WTC11 (cell line): ENCODE measurements around the gene MRPL24. TPM values are rescaled to one million over a fixed set of nuclear protein-coding genes. Genes with fewer than 3 reads are reported as not detected.

ENCODE experiments used
- ATAC-seq: fragments of 200-7000 bp; cut with Tn5 transposase; 2 replicates; pipeline ENCODE4 v1.10.0; 2021; ENCODE audit warnings: mild to moderate bottlenecking, moderate library complexity
- CTCF ChIA-PET: fragments of 300-600 bp; sonication (Branson Sonifier 250); formaldehyde crosslinking; loops from one replicate; lab custom pipeline; 2021; ENCODE audit warnings: antibody characterized with exemption; lab: Charles Lee
- POLR2A ChIA-PET: fragments of 350-600 bp; sonication (Branson Sonifier 250); formaldehyde crosslinking; loops from one replicate; lab custom pipeline; 2021; ENCODE audit warnings: antibody characterized with exemption; lab: Charles Lee
- DNase-seq: peaks from one replicate; pipeline ENCODE4 v3.0.0; 2021; ENCODE audit warnings: low spot score
- H3K27ac Mint-ChIP-seq: 2 replicates; pipeline ENCODE4 v1.8.0; 2021; ENCODE audit warnings: mixed read lengths
- H3K27me3 Mint-ChIP-seq: 2 replicates; pipeline ENCODE4 v1.8.0; 2021; ENCODE audit warnings: low read depth, mild to moderate bottlenecking, moderate library complexity, mixed read lengths
- H3K36me3 Mint-ChIP-seq: 2 replicates; pipeline ENCODE4 v1.8.0; 2021; ENCODE audit warnings: mixed read lengths
- H3K4me1 Mint-ChIP-seq: 2 replicates; pipeline ENCODE4 v1.8.0; 2022; ENCODE audit warnings: mixed read lengths
- H3K4me3 Mint-ChIP-seq: 2 replicates; pipeline ENCODE4 v1.8.0; 2021; ENCODE audit warnings: mild to moderate bottlenecking, moderate library complexity, mixed read lengths
- H3K9me3 Mint-ChIP-seq: 2 replicates; pipeline ENCODE4 v1.8.0; 2021; ENCODE audit warnings: mixed read lengths
- ATF1 ChIP-seq: sonication (generic); formaldehyde crosslinking; IDR thresholded peaks from 2 replicates; pipeline ENCODE4 v1.8.1; 2023; ENCODE audit warnings: mild to moderate bottlenecking, moderate library complexity, missing genetic modification reagents
- CBFB ChIP-seq: sonication (generic); formaldehyde crosslinking; IDR thresholded peaks from 2 replicates; pipeline ENCODE4 v1.8.1; 2022; ENCODE audit warnings: mild to moderate bottlenecking, low read depth, missing genetic modification reagents
- EMX1 ChIP-seq: fragments of 250-450 bp; sonication (Bioruptor Pico); IDR thresholded peaks from 2 replicates; pipeline ENCODE4 v1.8.0; 2021; ENCODE audit warnings: mild to moderate bottlenecking
- KAT7 ChIP-seq: sonication (generic); formaldehyde crosslinking; IDR thresholded peaks from 2 replicates; pipeline ENCODE4 v1.8.1; 2023; ENCODE audit warnings: missing genetic modification reagents, mild to moderate bottlenecking, borderline replicate concordance
- NFATC4 ChIP-seq: fragments of 250-450 bp; sonication (Bioruptor Pico); IDR thresholded peaks from 2 replicates; pipeline ENCODE4 v1.9.0; 2021; ENCODE audit warnings: mild to moderate bottlenecking
- NR1H2 ChIP-seq: sonication (generic); formaldehyde crosslinking; IDR thresholded peaks from 2 replicates; pipeline ENCODE4 v1.9.0; 2021; ENCODE audit warnings: mild to moderate bottlenecking, moderate library complexity, missing genetic modification reagents
- PRRX2 ChIP-seq: fragments of 250-450 bp; sonication (Bioruptor Pico); IDR thresholded peaks from 2 replicates; pipeline ENCODE4 v1.8.0; 2021; ENCODE audit warnings: mild to moderate bottlenecking
- RORB ChIP-seq: fragments of 250-450 bp; sonication (Bioruptor Pico); IDR thresholded peaks from 2 replicates; pipeline ENCODE4 v1.9.0; 2021; ENCODE audit warnings: mild to moderate bottlenecking
- TEAD1 ChIP-seq: sonication (generic); formaldehyde crosslinking; IDR thresholded peaks from 2 replicates; pipeline ENCODE4 v1.8.0; 2022; ENCODE audit warnings: mild to moderate bottlenecking, missing genetic modification reagents
- total RNA-seq: library from RNA; stranded (reverse); gene quantifications from 3 replicates; pipeline ENCODE4 v1.2.3, GENCODE V29; 2021
- TF ChIP-seq, protein P1 (sequence below): sonication (generic); formaldehyde crosslinking; IDR thresholded peaks from 2 replicates; pipeline ENCODE4 v1.8.1; 2023; ENCODE audit warnings: mild to moderate bottlenecking, missing genetic modification reagents, borderline replicate concordance
- TF ChIP-seq, protein P2 (sequence below): sonication (generic); formaldehyde crosslinking; IDR thresholded peaks from 2 replicates; pipeline ENCODE4 v1.8.0; 2023; ENCODE audit warnings: missing genetic modification reagents
- TF ChIP-seq, protein P3 (sequence below): sonication (generic); formaldehyde crosslinking; conservative IDR thresholded peaks from 2 replicates; pipeline ENCODE4 v1.8.1; 2022; ENCODE audit warnings: mild to moderate bottlenecking, missing genetic modification reagents
- TF ChIP-seq, protein P4 (sequence below): sonication (generic); formaldehyde crosslinking; IDR thresholded peaks from 2 replicates; pipeline ENCODE4 v1.8.0; 2022; ENCODE audit warnings: mild to moderate bottlenecking, missing genetic modification reagents
- TF ChIP-seq, protein P5 (sequence below): sonication (generic); formaldehyde crosslinking; IDR thresholded peaks from 2 replicates; pipeline ENCODE4 v1.8.0; 2022; ENCODE audit warnings: mild to moderate bottlenecking, missing genetic modification reagents
- TF ChIP-seq, protein P6 (sequence below): sonication (generic); formaldehyde crosslinking; IDR thresholded peaks from 2 replicates; pipeline ENCODE4 v1.8.1; 2022; ENCODE audit warnings: mild to moderate bottlenecking, moderate library complexity, missing genetic modification reagents
- TF ChIP-seq, protein P7 (sequence below): sonication (generic); formaldehyde crosslinking; conservative IDR thresholded peaks from 2 replicates; pipeline ENCODE4 v1.8.1; 2023; ENCODE audit warnings: mild to moderate bottlenecking, low read depth, missing genetic modification reagents, moderate library complexity
- TF ChIP-seq, protein P8 (sequence below): fragments of 250-450 bp; sonication (Bioruptor Pico); conservative IDR thresholded peaks from 2 replicates; pipeline ENCODE4 v1.9.0; 2021; ENCODE audit warnings: mild to moderate bottlenecking
- TF ChIP-seq, protein P9 (sequence below): fragments of 250-450 bp; sonication (Bioruptor Pico); IDR thresholded peaks from 2 replicates; pipeline ENCODE4 v2.1.2; 2022; ENCODE audit warnings: mild to moderate bottlenecking, moderate library complexity

Gene MRPL24
- total RNA-seq, 1 experiment from 2014 or later: 35.2 TPM

DNA sequence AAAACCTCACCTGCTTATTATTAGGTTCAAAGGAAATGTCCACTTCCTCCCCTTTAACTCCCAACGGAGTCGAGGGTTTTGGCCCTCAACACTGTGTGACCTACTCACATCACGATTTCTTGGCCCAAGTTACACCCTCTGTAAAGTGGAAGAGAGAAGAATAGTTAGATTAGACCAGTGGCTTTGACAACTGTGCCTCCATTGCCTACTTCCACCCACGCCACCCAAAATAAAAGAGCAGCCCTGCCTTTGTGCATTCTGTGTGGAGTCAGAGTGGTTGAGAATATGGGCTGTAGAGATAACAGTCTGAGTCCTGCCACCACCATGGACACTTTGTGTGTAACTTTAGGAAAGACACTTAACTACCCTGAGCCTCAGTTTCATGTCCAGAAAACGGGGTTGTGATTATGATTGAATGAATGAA lies 14.7 kb upstream of the MRPL24 start:
- ChIA-PET POLR2A (interaction anchor here (0.7 kb wide), 1 partner anchor 12 kb away, joined by 3 read pairs; the partner anchor contains the start of gene PRCC), CTCF (interaction anchor here (2.2 kb wide), 1 partner anchor 66 kb away, joined by 5 read pairs; no protein-coding TSS in a partner anchor)
- Mint-ChIP-seq H3K27ac (no peak overlapping the region), H3K4me3 (no peak overlapping the region), H3K9me3 (no peaks in the 10 kb centered on the region), H3K27me3 (no peaks in the 10 kb centered on the region), H3K36me3 (no peaks in the 10 kb centered on the region), H3K4me1 (peaks cover 13% of the 10 kb centered on the region)
- DNase-seq (no peak), ATAC-seq (no peak)
- TF ChIP-seq ATF1 (CRISPR knock-in tag) (no peak), EMX1 (CRISPR knock-in tag) (no peak), NR1H2 (no peak), CBFB (CRISPR knock-in tag) (no peak), NFATC4 (CRISPR knock-in tag) (no peak), TEAD1 (CRISPR knock-in tag) (no peak)
- TF ChIP-seq, protein P1, sequence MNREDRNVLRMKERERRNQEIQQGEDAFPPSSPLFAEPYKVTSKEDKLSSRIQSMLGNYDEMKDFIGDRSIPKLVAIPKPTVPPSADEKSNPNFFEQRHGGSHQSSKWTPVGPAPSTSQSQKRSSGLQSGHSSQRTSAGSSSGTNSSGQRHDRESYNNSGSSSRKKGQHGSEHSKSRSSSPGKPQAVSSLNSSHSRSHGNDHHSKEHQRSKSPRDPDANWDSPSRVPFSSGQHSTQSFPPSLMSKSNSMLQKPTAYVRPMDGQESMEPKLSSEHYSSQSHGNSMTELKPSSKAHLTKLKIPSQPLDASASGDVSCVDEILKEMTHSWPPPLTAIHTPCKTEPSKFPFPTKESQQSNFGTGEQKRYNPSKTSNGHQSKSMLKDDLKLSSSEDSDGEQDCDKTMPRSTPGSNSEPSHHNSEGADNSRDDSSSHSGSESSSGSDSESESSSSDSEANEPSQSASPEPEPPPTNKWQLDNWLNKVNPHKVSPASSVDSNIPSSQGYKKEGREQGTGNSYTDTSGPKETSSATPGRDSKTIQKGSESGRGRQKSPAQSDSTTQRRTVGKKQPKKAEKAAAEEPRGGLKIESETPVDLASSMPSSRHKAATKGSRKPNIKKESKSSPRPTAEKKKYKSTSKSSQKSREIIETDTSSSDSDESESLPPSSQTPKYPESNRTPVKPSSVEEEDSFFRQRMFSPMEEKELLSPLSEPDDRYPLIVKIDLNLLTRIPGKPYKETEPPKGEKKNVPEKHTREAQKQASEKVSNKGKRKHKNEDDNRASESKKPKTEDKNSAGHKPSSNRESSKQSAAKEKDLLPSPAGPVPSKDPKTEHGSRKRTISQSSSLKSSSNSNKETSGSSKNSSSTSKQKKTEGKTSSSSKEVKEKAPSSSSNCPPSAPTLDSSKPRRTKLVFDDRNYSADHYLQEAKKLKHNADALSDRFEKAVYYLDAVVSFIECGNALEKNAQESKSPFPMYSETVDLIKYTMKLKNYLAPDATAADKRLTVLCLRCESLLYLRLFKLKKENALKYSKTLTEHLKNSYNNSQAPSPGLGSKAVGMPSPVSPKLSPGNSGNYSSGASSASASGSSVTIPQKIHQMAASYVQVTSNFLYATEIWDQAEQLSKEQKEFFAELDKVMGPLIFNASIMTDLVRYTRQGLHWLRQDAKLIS (CRISPR knock-in tag): no peak
- TF ChIP-seq, protein P2, sequence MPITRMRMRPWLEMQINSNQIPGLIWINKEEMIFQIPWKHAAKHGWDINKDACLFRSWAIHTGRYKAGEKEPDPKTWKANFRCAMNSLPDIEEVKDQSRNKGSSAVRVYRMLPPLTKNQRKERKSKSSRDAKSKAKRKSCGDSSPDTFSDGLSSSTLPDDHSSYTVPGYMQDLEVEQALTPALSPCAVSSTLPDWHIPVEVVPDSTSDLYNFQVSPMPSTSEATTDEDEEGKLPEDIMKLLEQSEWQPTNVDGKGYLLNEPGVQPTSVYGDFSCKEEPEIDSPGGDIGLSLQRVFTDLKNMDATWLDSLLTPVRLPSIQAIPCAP (CRISPR knock-in tag): no peak
- TF ChIP-seq, protein P3, sequence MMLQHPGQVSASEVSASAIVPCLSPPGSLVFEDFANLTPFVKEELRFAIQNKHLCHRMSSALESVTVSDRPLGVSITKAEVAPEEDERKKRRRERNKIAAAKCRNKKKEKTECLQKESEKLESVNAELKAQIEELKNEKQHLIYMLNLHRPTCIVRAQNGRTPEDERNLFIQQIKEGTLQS (CRISPR knock-in tag): no peak
- TF ChIP-seq, protein P4, sequence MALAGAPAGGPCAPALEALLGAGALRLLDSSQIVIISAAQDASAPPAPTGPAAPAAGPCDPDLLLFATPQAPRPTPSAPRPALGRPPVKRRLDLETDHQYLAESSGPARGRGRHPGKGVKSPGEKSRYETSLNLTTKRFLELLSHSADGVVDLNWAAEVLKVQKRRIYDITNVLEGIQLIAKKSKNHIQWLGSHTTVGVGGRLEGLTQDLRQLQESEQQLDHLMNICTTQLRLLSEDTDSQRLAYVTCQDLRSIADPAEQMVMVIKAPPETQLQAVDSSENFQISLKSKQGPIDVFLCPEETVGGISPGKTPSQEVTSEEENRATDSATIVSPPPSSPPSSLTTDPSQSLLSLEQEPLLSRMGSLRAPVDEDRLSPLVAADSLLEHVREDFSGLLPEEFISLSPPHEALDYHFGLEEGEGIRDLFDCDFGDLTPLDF: no peak
- TF ChIP-seq, protein P5, sequence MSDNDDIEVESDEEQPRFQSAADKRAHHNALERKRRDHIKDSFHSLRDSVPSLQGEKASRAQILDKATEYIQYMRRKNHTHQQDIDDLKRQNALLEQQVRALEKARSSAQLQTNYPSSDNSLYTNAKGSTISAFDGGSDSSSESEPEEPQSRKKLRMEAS: no peak
- TF ChIP-seq, protein P6, sequence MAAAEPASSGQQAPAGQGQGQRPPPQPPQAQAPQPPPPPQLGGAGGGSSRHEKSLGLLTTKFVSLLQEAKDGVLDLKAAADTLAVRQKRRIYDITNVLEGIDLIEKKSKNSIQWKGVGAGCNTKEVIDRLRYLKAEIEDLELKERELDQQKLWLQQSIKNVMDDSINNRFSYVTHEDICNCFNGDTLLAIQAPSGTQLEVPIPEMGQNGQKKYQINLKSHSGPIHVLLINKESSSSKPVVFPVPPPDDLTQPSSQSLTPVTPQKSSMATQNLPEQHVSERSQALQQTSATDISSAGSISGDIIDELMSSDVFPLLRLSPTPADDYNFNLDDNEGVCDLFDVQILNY (CRISPR knock-in tag): no peak
- TF ChIP-seq, protein P7, sequence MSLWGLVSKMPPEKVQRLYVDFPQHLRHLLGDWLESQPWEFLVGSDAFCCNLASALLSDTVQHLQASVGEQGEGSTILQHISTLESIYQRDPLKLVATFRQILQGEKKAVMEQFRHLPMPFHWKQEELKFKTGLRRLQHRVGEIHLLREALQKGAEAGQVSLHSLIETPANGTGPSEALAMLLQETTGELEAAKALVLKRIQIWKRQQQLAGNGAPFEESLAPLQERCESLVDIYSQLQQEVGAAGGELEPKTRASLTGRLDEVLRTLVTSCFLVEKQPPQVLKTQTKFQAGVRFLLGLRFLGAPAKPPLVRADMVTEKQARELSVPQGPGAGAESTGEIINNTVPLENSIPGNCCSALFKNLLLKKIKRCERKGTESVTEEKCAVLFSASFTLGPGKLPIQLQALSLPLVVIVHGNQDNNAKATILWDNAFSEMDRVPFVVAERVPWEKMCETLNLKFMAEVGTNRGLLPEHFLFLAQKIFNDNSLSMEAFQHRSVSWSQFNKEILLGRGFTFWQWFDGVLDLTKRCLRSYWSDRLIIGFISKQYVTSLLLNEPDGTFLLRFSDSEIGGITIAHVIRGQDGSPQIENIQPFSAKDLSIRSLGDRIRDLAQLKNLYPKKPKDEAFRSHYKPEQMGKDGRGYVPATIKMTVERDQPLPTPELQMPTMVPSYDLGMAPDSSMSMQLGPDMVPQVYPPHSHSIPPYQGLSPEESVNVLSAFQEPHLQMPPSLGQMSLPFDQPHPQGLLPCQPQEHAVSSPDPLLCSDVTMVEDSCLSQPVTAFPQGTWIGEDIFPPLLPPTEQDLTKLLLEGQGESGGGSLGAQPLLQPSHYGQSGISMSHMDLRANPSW (CRISPR knock-in tag): no peak

DNA sequence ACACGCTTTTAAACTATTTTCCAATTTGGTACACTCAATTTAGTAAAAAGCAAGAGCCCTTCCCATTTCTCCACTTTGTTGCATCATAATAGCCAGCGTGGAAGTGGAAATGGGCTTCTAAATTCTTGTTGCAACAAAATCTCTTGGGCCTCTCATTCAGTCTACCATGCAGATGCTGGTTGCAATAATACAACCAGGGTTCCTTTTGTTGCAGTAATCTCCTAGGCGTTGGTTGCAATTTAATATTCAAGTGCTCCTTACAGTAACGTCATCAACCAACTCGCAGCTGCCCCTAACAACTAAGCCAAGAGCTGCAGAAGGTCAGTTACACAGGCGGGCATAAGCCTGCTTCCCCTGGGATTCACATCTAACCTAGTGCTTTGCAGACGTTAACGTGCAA lies 13.3 kb upstream of the MRPL24 start:
- Mint-ChIP-seq H3K4me3 (no peak overlapping the region), H3K27ac (no peak overlapping the region)
- CTCF ChIA-PET: interaction anchor here (1.1 kb wide), 1 partner anchor 27 kb away, joined by 3 read pairs; no protein-coding TSS in a partner anchor

More for the DNA sequence above, 13.3 kb upstream of the MRPL24 start:
- Mint-ChIP-seq H3K36me3 (no peaks in the 10 kb centered on the region), H3K9me3 (no peaks in the 10 kb centered on the region), H3K27me3 (no peaks in the 10 kb centered on the region)
- POLR2A ChIA-PET: interaction anchor here (0.5 kb wide), 1 partner anchor 19 kb away, joined by 3 read pairs; no protein-coding TSS in a partner anchor
- DNase-seq: no peak
- TF ChIP-seq, protein P8, sequence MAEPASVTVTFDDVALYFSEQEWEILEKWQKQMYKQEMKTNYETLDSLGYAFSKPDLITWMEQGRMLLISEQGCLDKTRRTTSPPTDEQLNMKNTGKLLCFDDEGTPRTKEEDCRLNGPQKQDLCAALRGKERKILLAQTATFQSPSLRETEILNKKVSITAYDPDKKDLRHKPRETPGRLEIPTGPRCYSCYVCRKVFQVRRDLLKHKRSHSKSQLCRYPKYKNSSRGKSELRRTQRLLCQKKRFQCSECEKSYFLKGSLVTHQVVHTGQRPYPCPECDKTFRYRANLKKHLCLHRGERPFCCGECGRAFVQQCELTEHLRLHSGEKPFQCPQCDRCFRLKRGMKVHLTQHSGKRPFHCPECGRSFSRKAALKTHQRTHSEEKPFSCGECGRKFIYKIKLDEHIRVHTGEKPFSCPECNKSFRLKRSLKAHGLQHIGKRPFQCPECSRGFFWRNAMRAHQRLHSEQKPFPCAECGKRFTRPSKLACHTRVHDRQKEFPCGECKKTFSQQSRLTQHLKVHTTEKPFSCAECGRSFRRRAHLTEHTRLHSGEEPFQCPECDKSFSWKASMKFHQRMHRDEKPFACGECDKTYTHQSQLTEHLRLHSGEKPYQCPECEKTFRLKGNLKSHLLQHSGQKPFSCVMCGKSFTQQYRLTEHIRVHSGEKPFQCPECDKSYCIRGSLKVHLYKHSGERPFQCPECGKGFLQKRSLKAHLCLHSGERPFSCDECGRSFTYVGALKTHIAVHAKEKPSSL: no peak
- no peak for TF ChIP-seq RORB (CRISPR knock-in tag)
- no peak for TF ChIP-seq KAT7 (CRISPR knock-in tag)
- TF ChIP-seq EMX1 (CRISPR knock-in tag): no peak
- TF ChIP-seq, protein P9, sequence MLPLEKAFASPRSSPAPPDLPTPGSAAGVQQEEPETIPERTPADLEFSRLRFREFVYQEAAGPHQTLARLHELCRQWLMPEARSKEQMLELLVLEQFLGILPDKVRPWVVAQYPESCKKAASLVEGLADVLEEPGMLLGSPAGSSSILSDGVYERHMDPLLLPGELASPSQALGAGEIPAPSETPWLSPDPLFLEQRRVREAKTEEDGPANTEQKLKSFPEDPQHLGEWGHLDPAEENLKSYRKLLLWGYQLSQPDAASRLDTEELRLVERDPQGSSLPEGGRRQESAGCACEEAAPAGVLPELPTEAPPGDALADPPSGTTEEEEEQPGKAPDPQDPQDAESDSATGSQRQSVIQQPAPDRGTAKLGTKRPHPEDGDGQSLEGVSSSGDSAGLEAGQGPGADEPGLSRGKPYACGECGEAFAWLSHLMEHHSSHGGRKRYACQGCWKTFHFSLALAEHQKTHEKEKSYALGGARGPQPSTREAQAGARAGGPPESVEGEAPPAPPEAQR: no peak
- TF ChIP-seq TEAD1 (CRISPR knock-in tag): no peak
- no peak for TF ChIP-seq PRRX2 (CRISPR knock-in tag)
- TF ChIP-seq, all 79 proteins: peak for 0
- peaks cover 23% of the 10 kb centered on the region for H3K4me1 Mint-ChIP-seq
- ATAC-seq: no peak
